AG04449 (cell line): ENCODE results near the gene GABRB3.

Source experiments
- CTCF ChIA-PET: fragments of 350-600 bp; formaldehyde crosslinking; extraction: SDS; loops from one replicate; lab custom pipeline; 2021; ENCODE audit warnings: antibody characterized with exemption; lab: Yijun Ruan, JAX
- POLR2A ChIA-PET: fragments of 400-600, 350-600 bp; formaldehyde crosslinking; extraction: SDS; loops from one replicate; lab custom pipeline; 2020; ENCODE audit warnings: antibody characterized with exemption, inconsistent platforms; lab: Yijun Ruan, JAX
- DNase-seq: peaks from one replicate; pipeline ENCODE4 v3.0.0-alpha.2; 2010; ENCODE audit warnings: low read depth, low spot score
- H3K4me3 ChIP-seq: 2 replicates; pipeline ENCODE4 v1.5.1; 2011; ENCODE audit warnings: low read depth, mild to moderate bottlenecking, control low read depth, low read length
- CTCF ChIP-seq: IDR thresholded peaks from one replicate; pipeline ENCODE4 v1.5.1; 2011; ENCODE audit warnings: mild to moderate bottlenecking, moderate library complexity, low read length, control low read depth, inconsistent platforms; ENCODE audit not compliant: insufficient read depth; ENCODE audit errors: missing control alignments

GABRB3 gene

GRCh38 chr15:26628879-26629529 lies 143.9 kb downstream of the GABRB3 start:
- no peak for DNase-seq
- POLR2A ChIA-PET = no interaction called here

GRCh38 chr15:26628071-26628470 lies 144.8 kb downstream of the GABRB3 start:
- DNase-seq = no peak
- no peak overlapping the region for H3K4me3 ChIP-seq
- TF ChIP-seq CTCF = no peak
- POLR2A ChIA-PET = no interaction called here
- CTCF ChIA-PET = no interaction called here

More at GRCh38 chr15:26628879-26629529, 143.9 kb downstream of the GABRB3 start:
- CTCF ChIA-PET = no interaction called here
- no peak for TF ChIP-seq CTCF
- H3K4me3 ChIP-seq = peak overlapping the region; percentile 15; the same call in 1 of the 2 replicates

DNA sequence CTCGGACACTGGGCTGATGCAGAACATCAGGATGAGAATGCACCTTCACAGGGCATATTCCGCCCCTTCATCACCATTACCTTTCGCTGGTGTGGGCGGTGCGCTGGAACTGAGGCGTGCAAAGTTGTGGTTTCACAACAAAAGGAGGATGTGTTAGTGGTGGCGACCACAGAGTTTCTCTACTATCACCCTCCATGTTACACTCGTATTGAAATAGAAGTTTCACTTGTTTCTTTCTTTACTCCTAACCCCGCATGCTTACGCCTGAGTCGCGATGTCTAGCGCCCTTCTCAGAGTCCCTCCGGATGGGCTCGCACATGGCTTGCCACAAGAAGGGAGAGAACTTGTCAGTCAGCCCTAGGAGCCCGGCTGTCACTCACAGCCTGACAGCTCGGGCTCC lies 148.7 kb downstream of the GABRB3 start:
- no peak for TF ChIP-seq CTCF
- DNase-seq = no peak
- H3K4me3 ChIP-seq = no peak overlapping the region
- CTCF ChIA-PET = no interaction called here
- POLR2A ChIA-PET = no interaction called here

- TF ChIP-seq CTCF = no peak
- H3K4me3 ChIP-seq = no peak overlapping the region
- ChIA-PET CTCF (no interaction called here), POLR2A (no interaction called here)
- no peak for DNase-seq
Observed at GRCh38 chr15:26623071-26623470, 149.8 kb downstream of the GABRB3 start.

- H3K4me3 ChIP-seq = no peak overlapping the region
- no peak for DNase-seq
- no peak for TF ChIP-seq CTCF
- ChIA-PET CTCF (no interaction called here), POLR2A (no interaction called here)
Observed at GRCh38 chr15:26621816-26622215, 151.1 kb downstream of the GABRB3 start.

- CTCF ChIA-PET = no interaction called here
- no peak overlapping the region for H3K4me3 ChIP-seq
- TF ChIP-seq CTCF = no peak
- DNase-seq = no peak
- POLR2A ChIA-PET = no interaction called here
Observed at GRCh38 chr15:26620528-26621458, 152.1 kb downstream of the GABRB3 start.
